ENCODE results near the gene RAI1.
"Not testable (repeated sequence)": the region's sequence is repeated elsewhere in the genome, so short reads cannot be mapped to it uniquely, and the experiment has no call there.

The RAI1 gene

DNA sequence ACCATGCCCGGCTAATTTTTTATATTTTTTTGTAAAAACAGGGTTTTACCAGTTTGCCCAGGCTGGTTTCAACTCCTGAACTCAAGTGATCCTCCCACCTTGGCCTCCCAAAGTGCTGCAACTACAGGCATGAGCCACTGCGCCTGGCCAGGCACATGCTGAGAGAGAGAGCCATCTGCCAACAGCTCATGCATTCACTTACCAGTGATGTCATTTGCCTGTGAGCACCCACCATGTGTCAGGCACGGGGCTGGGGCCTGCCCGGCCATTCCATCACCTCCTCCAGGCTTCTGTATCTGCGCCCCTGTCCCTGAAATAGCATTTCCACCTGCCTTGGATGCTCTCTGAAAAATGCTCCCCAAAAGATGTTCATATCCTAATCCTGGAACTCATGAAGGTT is 46.1 kb upstream of the RAI1 start (continued):
- TF ChIP-seq, protein P1, sequence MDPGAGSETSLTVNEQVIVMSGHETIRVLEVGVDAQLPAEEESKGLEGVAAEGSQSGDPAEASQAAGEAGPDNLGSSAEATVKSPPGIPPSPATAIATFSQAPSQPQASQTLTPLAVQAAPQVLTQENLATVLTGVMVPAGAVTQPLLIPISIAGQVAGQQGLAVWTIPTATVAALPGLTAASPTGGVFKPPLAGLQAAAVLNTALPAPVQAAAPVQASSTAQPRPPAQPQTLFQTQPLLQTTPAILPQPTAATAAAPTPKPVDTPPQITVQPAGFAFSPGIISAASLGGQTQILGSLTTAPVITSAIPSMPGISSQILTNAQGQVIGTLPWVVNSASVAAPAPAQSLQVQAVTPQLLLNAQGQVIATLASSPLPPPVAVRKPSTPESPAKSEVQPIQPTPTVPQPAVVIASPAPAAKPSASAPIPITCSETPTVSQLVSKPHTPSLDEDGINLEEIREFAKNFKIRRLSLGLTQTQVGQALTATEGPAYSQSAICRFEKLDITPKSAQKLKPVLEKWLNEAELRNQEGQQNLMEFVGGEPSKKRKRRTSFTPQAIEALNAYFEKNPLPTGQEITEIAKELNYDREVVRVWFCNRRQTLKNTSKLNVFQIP (CRISPR knock-in tag; IDR thresholded peaks at IDR 0.05; ENCODE audit: borderline replicate concordance, low read depth), result no peak
- TF ChIP-seq ZNF565 (CRISPR knock-in tag; conservative IDR thresholded peaks at IDR 0.05; ENCODE audit: low read depth), result no peak

GRCh38 chr17:17635537-17636271 is 45.6 kb upstream of the RAI1 start:
- not testable (repeated sequence) for ATAC-seq

DNA sequence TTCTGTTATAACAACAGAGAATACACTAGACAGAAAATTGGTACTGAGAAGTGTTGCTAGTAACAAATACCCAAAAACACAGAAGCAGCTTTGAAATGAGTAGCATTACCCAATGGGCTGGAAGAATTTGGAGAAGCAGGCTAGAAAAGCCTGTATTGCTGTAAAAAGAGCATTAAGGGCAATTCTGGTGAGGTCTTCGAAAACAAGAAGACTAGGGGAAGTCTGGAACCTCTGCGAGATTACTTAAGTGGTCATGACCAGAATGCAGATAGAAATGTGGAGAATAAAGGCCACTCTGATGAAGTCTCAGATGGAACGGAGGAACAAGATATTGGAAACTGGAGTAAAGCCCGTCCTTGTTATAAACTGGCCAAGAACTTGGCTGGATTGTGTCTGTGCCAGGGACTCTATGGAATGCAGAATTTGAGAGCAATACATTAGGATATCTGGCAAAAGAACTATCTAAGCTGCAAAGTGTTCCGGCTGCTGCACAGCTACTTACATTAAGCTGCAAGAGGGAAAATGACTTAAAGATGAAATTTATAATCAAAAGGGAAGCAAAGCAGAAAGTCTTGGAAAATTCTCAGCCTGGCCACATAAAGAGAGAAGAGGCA is 44.9 kb upstream of the RAI1 start:
- no peak for TF ChIP-seq ISL1 (CRISPR knock-in tag; IDR thresholded peaks at IDR 0.05)
- no peak for TF ChIP-seq ESRRG (CRISPR knock-in tag; IDR thresholded peaks at IDR 0.05)
- no peak for TF ChIP-seq BACH2 (CRISPR knock-in tag; IDR thresholded peaks at IDR 0.05; ENCODE audit: borderline replicate concordance)
- TF ChIP-seq CSRNP3 (CRISPR knock-in tag; IDR thresholded peaks at IDR 0.05), result no peak
- no peak for TF ChIP-seq TCF4 (CRISPR knock-in tag; IDR thresholded peaks at IDR 0.05; ENCODE audit: borderline replicate concordance)
- no peak for TF ChIP-seq CSDC2 (CRISPR knock-in tag; IDR thresholded peaks at IDR 0.05)
- TF ChIP-seq, protein P2, sequence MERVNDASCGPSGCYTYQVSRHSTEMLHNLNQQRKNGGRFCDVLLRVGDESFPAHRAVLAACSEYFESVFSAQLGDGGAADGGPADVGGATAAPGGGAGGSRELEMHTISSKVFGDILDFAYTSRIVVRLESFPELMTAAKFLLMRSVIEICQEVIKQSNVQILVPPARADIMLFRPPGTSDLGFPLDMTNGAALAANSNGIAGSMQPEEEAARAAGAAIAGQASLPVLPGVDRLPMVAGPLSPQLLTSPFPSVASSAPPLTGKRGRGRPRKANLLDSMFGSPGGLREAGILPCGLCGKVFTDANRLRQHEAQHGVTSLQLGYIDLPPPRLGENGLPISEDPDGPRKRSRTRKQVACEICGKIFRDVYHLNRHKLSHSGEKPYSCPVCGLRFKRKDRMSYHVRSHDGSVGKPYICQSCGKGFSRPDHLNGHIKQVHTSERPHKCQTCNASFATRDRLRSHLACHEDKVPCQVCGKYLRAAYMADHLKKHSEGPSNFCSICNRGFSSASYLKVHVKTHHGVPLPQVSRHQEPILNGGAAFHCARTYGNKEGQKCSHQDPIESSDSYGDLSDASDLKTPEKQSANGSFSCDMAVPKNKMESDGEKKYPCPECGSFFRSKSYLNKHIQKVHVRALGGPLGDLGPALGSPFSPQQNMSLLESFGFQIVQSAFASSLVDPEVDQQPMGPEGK (CRISPR knock-in tag; IDR thresholded peaks at IDR 0.05; ENCODE audit: borderline replicate concordance), result no peak
- no peak for TF ChIP-seq ZC3H10 (CRISPR knock-in tag; IDR thresholded peaks at IDR 0.05)
- no peak for TF ChIP-seq ZNF565 (CRISPR knock-in tag; conservative IDR thresholded peaks at IDR 0.05; ENCODE audit: low read depth)
- TF ChIP-seq ZNF8 (CRISPR knock-in tag; IDR thresholded peaks at IDR 0.05), result no peak
- TF ChIP-seq, protein P1 (CRISPR knock-in tag; IDR thresholded peaks at IDR 0.05; ENCODE audit: borderline replicate concordance, low read depth), result no peak
- no peak for TF ChIP-seq PPARA (CRISPR knock-in tag; IDR thresholded peaks at IDR 0.05; ENCODE audit: borderline replicate concordance)
- TF ChIP-seq ZFP30 (CRISPR knock-in tag; IDR thresholded peaks at IDR 0.05), result no peak
- no peak for TF ChIP-seq GLIS3 (CRISPR knock-in tag; IDR thresholded peaks at IDR 0.05)
- TF ChIP-seq ZFP3 (CRISPR knock-in tag; IDR thresholded peaks at IDR 0.05), result no peak
- TF ChIP-seq ARNTL (CRISPR knock-in tag; IDR thresholded peaks at IDR 0.05; ENCODE audit: borderline replicate concordance, low read depth), result no peak
- no peak for TF ChIP-seq TOX (CRISPR knock-in tag; IDR thresholded peaks at IDR 0.05; ENCODE audit: borderline replicate concordance)
- no peak for TF ChIP-seq SNAI2 (CRISPR knock-in tag; IDR thresholded peaks at IDR 0.05)
- no peak for TF ChIP-seq RARB (CRISPR knock-in tag; IDR thresholded peaks at IDR 0.05)
- TF ChIP-seq ZNF70 (CRISPR knock-in tag; IDR thresholded peaks at IDR 0.05), result no peak
- no peak for ATAC-seq

GRCh38 chr17:17638467-17638866 is 42.8 kb upstream of the RAI1 start:
- ATAC-seq, result no peak
- TF ChIP-seq CSDC2 (CRISPR knock-in tag; IDR thresholded peaks at IDR 0.05) (no peak), TSHZ2 (CRISPR knock-in tag; IDR thresholded peaks at IDR 0.05) (no peak), TOX (CRISPR knock-in tag; IDR thresholded peaks at IDR 0.05; ENCODE audit: borderline replicate concordance) (no peak), OSR1 (CRISPR knock-in tag; IDR thresholded peaks at IDR 0.05) (no peak), BACH2 (CRISPR knock-in tag; IDR thresholded peaks at IDR 0.05; ENCODE audit: borderline replicate concordance) (no peak), CSRNP3 (CRISPR knock-in tag; IDR thresholded peaks at IDR 0.05) (no peak), RARB (CRISPR knock-in tag; IDR thresholded peaks at IDR 0.05) (no peak), ZNF70 (CRISPR knock-in tag; IDR thresholded peaks at IDR 0.05) (no peak), SNAI2 (CRISPR knock-in tag; IDR thresholded peaks at IDR 0.05) (no peak), ESRRG (CRISPR knock-in tag; IDR thresholded peaks at IDR 0.05) (no peak)
- TF ChIP-seq, protein P3, sequence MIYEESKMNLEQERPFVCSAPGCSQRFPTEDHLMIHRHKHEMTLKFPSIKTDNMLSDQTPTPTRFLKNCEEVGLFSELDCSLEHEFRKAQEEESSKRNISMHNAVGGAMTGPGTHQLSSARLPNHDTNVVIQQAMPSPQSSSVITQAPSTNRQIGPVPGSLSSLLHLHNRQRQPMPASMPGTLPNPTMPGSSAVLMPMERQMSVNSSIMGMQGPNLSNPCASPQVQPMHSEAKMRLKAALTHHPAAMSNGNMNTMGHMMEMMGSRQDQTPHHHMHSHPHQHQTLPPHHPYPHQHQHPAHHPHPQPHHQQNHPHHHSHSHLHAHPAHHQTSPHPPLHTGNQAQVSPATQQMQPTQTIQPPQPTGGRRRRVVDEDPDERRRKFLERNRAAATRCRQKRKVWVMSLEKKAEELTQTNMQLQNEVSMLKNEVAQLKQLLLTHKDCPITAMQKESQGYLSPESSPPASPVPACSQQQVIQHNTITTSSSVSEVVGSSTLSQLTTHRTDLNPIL (CRISPR knock-in tag; IDR thresholded peaks at IDR 0.05; ENCODE audit: low read depth), result no peak

Data from SK-N-SH treated with all-trans-retinoic acid at 6 μM for 48 hours (cell line).